Activated naive CD8-positive, alpha-beta T cell (primary cell): Measurements from ENCODE around the gene GPR85.
"Not testable (repeated sequence)": the region's sequence is repeated elsewhere in the genome, so short reads cannot be mapped to it uniquely, and the experiment has no call there.

Experiments
- H3K27ac Mint-ChIP-seq: one replicate; pipeline ENCODE4 v1.8.0; 2021; ENCODE audit warnings: mixed read lengths
- H3K27me3 Mint-ChIP-seq: one replicate; pipeline ENCODE4 v1.8.0; 2021; ENCODE audit warnings: mixed read lengths
- H3K36me3 Mint-ChIP-seq: one replicate; pipeline ENCODE4 v1.8.0; 2021; ENCODE audit warnings: mixed read lengths
- H3K4me1 Mint-ChIP-seq: one replicate; pipeline ENCODE4 v1.8.0; 2021; ENCODE audit warnings: low read depth, mixed read lengths
- H3K4me3 Mint-ChIP-seq: one replicate; pipeline ENCODE4 v1.8.0; 2021; ENCODE audit warnings: mild to moderate bottlenecking, mixed read lengths
- H3K9me3 Mint-ChIP-seq: one replicate; pipeline ENCODE4 v1.8.0; 2021; ENCODE audit warnings: low read depth, mixed read lengths

GPR85 gene

DNA sequence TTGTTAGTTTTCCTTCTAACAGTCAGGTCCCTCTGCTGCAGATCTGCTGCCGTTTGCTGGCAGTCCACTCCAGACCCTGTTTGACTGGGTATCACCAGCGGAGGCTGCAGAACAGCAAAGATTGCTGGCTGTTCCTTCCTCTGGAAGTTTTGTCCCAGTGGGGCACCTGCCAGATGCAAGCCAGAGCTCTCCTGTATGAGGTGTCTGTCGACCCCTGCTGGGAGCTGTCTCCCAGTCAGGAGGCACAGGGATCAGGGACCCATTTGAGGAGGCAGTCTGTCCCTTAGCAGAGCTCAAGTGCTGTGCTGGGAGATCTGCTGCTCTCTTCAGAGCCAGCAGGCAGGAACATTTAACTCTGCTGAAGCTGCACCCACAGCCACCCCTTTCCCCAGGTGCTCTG is 32.4 kb downstream of the GPR85 start:
- not testable (repeated sequence) for H3K4me1 Mint-ChIP-seq, H3K4me3 Mint-ChIP-seq, H3K9me3 Mint-ChIP-seq, H3K36me3 Mint-ChIP-seq, H3K27ac Mint-ChIP-seq
- peaks cover 18% of the 10 kb centered on the region for H3K27me3 Mint-ChIP-seq

DNA sequence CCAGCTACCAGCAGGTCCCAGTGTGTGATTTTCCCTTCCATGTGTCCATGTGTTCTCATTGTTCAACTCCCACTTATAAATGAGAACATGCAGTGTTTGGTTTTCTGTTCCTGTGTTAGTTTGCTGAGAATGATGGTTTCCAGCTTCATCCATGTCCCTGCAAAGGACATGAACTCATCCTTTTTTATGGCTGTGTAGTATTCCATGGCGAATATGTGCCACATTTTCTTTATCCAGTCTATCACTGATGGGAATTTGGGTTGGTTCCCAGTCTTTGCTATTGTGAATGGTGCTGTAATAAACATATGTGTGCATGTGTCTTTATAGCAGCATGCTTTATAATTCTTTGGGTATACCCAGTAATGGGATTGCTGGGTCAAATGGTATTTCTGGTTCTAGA is 37.4 kb downstream of the GPR85 start:
- H3K4me1 Mint-ChIP-seq, H3K27me3 Mint-ChIP-seq, H3K36me3 Mint-ChIP-seq, H3K9me3 Mint-ChIP-seq, H3K4me3 Mint-ChIP-seq, H3K27ac Mint-ChIP-seq: not testable (repeated sequence)

DNA sequence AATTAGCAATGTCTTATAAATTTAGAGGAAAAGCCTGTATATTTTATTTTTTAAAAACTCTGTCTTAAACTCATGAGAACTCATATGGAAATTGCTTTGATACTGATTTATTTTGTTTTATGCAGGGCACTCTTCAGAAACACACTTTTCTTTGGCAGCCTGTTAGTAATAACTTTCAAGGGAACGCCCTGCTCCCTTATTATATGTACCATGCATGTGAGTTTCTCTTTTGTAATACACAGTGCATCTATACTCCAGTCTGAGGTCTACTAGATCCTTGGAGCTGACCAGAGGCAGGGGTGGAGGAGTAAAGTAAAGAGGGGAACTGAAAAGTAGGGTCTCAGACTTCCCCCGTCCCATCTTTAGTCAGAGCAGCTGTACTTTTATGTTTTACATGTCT is 40.2 kb downstream of the GPR85 start:
- no peak overlapping the region for H3K4me3 Mint-ChIP-seq
- no peak overlapping the region for H3K27ac Mint-ChIP-seq
- no peaks in the 10 kb centered on the region for H3K4me1 Mint-ChIP-seq
- H3K9me3 Mint-ChIP-seq = no peaks in the 10 kb centered on the region
- H3K36me3 Mint-ChIP-seq = no peaks in the 10 kb centered on the region
- H3K27me3 Mint-ChIP-seq = peaks cover 8% of the 10 kb centered on the region

DNA sequence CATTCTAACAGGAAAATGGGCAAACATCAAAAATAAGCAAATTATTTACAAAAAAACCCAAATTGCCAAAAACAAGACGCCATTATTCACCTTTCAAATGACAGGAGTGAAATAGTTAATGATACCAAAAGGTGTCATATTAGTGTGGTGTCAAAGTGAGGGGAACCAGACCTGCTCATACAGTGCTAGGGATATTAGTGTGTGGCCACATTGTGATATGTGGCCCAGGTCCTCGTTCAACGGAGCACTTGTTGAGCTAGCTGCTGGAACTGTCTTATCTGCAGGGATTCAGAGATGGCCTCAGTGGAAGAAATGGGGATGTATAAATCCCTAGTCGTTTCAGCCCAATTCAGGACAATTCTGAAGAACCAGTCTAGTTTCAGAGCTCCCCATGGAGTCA is 41.2 kb downstream of the GPR85 start:
- Mint-ChIP-seq H3K4me1 (no peaks in the 10 kb centered on the region), H3K9me3 (no peaks in the 10 kb centered on the region), H3K27ac (no peak overlapping the region), H3K4me3 (no peak overlapping the region), H3K27me3 (peaks cover 8% of the 10 kb centered on the region), H3K36me3 (no peaks in the 10 kb centered on the region)

DNA sequence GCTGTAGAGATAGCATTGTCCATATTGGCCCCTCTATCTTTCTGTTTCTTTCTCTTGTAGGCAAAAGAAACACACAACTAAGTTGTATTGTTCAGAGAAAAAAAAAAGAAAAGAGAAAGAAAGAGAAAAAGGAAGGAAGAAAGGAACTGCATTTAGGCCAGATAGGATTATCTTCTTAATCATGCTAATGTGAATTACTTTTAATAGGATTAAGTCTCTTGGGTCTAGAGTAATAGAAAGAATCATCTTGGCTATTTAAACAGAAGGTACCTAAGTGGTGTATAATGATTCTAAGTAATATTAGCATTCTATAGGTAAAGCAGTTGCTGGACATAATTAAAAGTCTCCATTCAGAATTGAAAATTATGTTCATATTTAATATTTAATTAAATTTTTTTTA is 42.2 kb downstream of the GPR85 start:
- Mint-ChIP-seq H3K4me3 (no peak overlapping the region), H3K9me3 (no peaks in the 10 kb centered on the region), H3K27me3 (peaks cover 8% of the 10 kb centered on the region), H3K27ac (no peak overlapping the region), H3K4me1 (no peaks in the 10 kb centered on the region), H3K36me3 (no peaks in the 10 kb centered on the region)

DNA sequence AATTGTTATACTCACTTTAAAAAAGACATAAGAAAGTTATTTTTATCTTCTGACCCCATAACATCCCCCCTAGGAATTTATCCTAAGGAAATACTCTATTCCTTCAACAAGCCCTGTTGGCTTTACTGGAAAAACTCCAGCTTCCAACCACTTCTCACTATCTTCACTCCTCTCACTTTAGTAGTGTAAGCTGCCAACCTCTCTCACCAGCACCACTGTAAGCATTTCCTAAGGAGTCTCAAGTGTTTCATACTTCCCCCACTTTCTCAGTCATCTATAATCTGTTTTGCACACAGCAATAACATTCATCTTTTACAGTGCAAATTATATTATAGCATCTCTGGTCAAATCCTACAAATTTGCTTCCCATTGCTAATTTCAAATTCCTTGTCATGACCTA is 45.8 kb downstream of the GPR85 start:
- Mint-ChIP-seq H3K27me3 (peaks cover 3% of the 10 kb centered on the region), H3K27ac (no peak overlapping the region), H3K4me1 (no peaks in the 10 kb centered on the region), H3K36me3 (no peaks in the 10 kb centered on the region), H3K9me3 (no peaks in the 10 kb centered on the region), H3K4me3 (no peak overlapping the region)

DNA sequence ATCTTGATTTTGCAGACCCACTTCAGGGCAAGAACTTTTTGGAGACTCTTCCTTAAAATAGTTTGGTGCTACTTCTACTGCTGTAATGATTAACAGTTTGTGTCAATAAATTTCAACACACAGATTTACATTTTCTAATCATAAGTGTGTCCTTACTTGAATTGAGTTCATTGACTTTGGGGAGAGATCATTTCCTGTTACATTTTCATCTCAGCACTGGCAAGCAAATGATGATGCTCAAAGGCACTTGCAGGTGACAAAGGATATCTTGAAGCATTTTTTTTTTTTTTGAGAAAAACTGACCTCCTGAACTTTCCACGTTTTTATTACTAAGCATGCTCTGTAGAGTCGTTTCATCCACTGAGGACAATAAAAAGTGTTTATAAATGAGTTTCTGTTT is 52.7 kb downstream of the GPR85 start:
- Mint-ChIP-seq H3K27ac (no peak overlapping the region), H3K27me3 (peaks cover 2% of the 10 kb centered on the region), H3K36me3 (no peaks in the 10 kb centered on the region), H3K4me3 (no peak overlapping the region), H3K4me1 (no peaks in the 10 kb centered on the region), H3K9me3 (no peaks in the 10 kb centered on the region)
